Ovary (tissue), 3 donors: ENCODE measurements around the gene GRM8.

Experiments used
- POLR2A ChIP-seq: fragments of 450-650 bp; IDR thresholded peaks from one replicate; pipeline ENCODE4 v1.6.1; 2017; ENCODE audit warnings: antibody characterized with exemption, mild to moderate bottlenecking, moderate library complexity
- TF ChIP-seq, protein P1 (sequence below), 3 donors: fragments of 450-650 bp in 2 of 3; fragments of 200-600 bp in 1 of 3; IDR thresholded peaks; one replicate each; pipeline versions ENCODE4 v1.5.1 to v1.8.0; 2016 to 2022; ENCODE audit warnings: antibody characterized with exemption in 3 of 3, mild to moderate bottlenecking in 1 of 3
- donor health status: DM: no; HTN: no; CAD: no.

DNA sequence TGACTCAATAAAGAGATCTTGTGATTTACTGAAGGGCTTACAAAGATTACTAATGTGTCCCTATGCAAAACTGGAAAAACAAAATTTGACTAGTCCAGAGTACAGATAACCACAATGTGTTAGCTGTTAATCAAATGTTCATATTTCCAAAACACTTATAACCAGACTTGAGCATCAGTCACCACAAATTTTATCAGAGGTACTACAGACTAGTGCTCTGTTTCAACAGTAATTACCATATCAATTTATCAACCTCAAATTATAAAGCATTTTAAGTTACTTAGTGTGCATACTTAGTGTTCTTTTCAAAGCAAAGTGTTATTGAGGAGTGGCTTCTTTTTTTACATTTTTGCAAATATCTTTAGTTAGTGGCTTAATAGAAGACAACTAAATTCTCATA is 765.9 kb downstream of the GRM8 start:
- TF ChIP-seq, protein P1, sequence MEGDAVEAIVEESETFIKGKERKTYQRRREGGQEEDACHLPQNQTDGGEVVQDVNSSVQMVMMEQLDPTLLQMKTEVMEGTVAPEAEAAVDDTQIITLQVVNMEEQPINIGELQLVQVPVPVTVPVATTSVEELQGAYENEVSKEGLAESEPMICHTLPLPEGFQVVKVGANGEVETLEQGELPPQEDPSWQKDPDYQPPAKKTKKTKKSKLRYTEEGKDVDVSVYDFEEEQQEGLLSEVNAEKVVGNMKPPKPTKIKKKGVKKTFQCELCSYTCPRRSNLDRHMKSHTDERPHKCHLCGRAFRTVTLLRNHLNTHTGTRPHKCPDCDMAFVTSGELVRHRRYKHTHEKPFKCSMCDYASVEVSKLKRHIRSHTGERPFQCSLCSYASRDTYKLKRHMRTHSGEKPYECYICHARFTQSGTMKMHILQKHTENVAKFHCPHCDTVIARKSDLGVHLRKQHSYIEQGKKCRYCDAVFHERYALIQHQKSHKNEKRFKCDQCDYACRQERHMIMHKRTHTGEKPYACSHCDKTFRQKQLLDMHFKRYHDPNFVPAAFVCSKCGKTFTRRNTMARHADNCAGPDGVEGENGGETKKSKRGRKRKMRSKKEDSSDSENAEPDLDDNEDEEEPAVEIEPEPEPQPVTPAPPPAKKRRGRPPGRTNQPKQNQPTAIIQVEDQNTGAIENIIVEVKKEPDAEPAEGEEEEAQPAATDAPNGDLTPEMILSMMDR (IDR thresholded peaks at IDR 0.05): no peak
- TF ChIP-seq POLR2A: no peak
